SK-N-SH (cell line): ENCODE results near the gene TECPR1. TPM values are rescaled to one million over a fixed set of nuclear protein-coding genes. Genes with fewer than 3 reads are reported as not detected.

Experiments
- CTCF ChIA-PET: fragments of 300-600, 350-600 bp; formaldehyde crosslinking; extraction: SDS; loops from one replicate; lab custom pipeline; 2021; lab: Yijun Ruan, JAX
- POLR2A ChIA-PET: fragments of 350-600 bp; sonication (Branson Sonifier 250); formaldehyde crosslinking; extraction: SDS; loops from one replicate; lab custom pipeline; 2020; ENCODE audit warnings: antibody characterized with exemption, inconsistent platforms; lab: Yijun Ruan, JAX
- DNase-seq: peaks from one replicate; pipeline ENCODE4 v3.0.0; 2012
- H2AFZ ChIP-seq: fragments of 200-600 bp; sonication (generic); 2 replicates; pipeline ENCODE4 v1.8.1; 2016; ENCODE audit warnings: antibody characterized with exemption, mild to moderate bottlenecking, low read depth
- H3F3A ChIP-seq: fragments of 200-600 bp; sonication (generic); replicated peaks from 2 replicates; pipeline ENCODE3; 2016; ENCODE audit warnings: antibody characterized with exemption, mild to moderate bottlenecking; ENCODE audit not compliant: insufficient read depth
- H3K27ac ChIP-seq, 2 experiments: fragments of 200-500 bp in 1 of 2; fragments of 200-600 bp in 1 of 2; sonication (Bioruptor generic) in 1 of 2; sonication (generic), shearing (Covaris generic) in 1 of 2; 2 replicates each; pipeline versions ENCODE4 v1.5.1 to v1.6.1; 2014 to 2016; ENCODE audit warnings: low read depth in 2 of 2, inconsistent platforms in 1 of 2, low read length in 1 of 2, mild to moderate bottlenecking in 1 of 2, mixed read lengths in 1 of 2
- H3K27me3 ChIP-seq: fragments of 200-600 bp; sonication (generic), shearing (Covaris generic); 2 replicates; pipeline ENCODE4 v1.6.1; 2016; ENCODE audit warnings: mixed run types; ENCODE audit not compliant: insufficient read depth
- H3K36me3 ChIP-seq, 2 experiments: fragments of 200-500 bp in 1 of 2; fragments of 200-600 bp in 1 of 2; sonication (Bioruptor generic) in 1 of 2; sonication (generic) in 1 of 2; replicated peaks in 1 of 2; 2 replicates each; pipeline versions ENCODE3 to v1.5.1; 2014 to 2016; ENCODE audit warnings: low read length in 1 of 2, mild to moderate bottlenecking in 1 of 2; ENCODE audit not compliant: insufficient read depth in 2 of 2, control insufficient read depth in 1 of 2
- H3K4me1 ChIP-seq, 2 experiments: fragments of 200-500 bp in 1 of 2; fragments of 200-600 bp in 1 of 2; sonication (Bioruptor generic) in 1 of 2; sonication (generic), shearing (Covaris generic) in 1 of 2; 2 replicates each; pipeline versions ENCODE4 v1.5.1 to v1.6.1; 2014 to 2016; ENCODE audit warnings: low read depth in 1 of 2, low read length in 1 of 2, mixed run types in 1 of 2; ENCODE audit not compliant: insufficient read depth in 2 of 2, control insufficient read depth in 1 of 2
- H3K4me2 ChIP-seq: fragments of 200-600 bp; sonication (generic), shearing (Covaris generic); 2 replicates; pipeline ENCODE4 v1.6.1; 2017; ENCODE audit warnings: mixed run types
- H3K4me3 ChIP-seq, 2 experiments: fragments of 200-500 bp in 1 of 2; fragments of 200-600 bp in 1 of 2; sonication (Bioruptor generic) in 1 of 2; sonication (generic), shearing (Covaris generic) in 1 of 2; 2 replicates each; pipeline versions ENCODE4 v1.5.1 to v1.8.1; 2014 to 2016; ENCODE audit warnings: low read depth in 2 of 2, inconsistent platforms in 1 of 2, low read length in 1 of 2, mild to moderate bottlenecking in 1 of 2, mixed read lengths in 1 of 2, moderate library complexity in 1 of 2
- H3K79me2 ChIP-seq: fragments of 200-600 bp; sonication (generic); 2 replicates; pipeline ENCODE4 v1.8.1; 2017; ENCODE audit warnings: mild to moderate bottlenecking; ENCODE audit not compliant: insufficient read depth
- H3K9ac ChIP-seq: fragments of 200-600 bp; sonication (generic); 2 replicates; pipeline ENCODE4 v1.6.1; 2017; ENCODE audit warnings: mixed run types
- H3K9me2 ChIP-seq: fragments of 200-600 bp; sonication (generic); 2 replicates; pipeline ENCODE4 v1.6.1; 2017; ENCODE audit warnings: mixed run types
- H3K9me3 ChIP-seq: fragments of 200-600 bp; sonication (generic); 2 replicates; pipeline ENCODE4 v1.6.1; 2017; ENCODE audit warnings: mixed run types, mild to moderate bottlenecking, moderate library complexity
- H4K20me1 ChIP-seq: fragments of 200-600 bp; sonication (generic); 2 replicates; pipeline ENCODE4 v1.6.1; 2017; ENCODE audit warnings: mild to moderate bottlenecking, mixed run types; ENCODE audit not compliant: insufficient read depth
- CTCF ChIP-seq: fragments of 200-600 bp; sonication (generic); IDR thresholded peaks from 2 replicates; pipeline ENCODE4 v1.6.1; 2017; ENCODE audit warnings: antibody characterized with exemption, mild to moderate bottlenecking, moderate library complexity
- ELF1 ChIP-seq: IDR thresholded peaks from 2 replicates; pipeline ENCODE4 v1.4.0; 2012
- EP300 ChIP-seq, 2 experiments: IDR thresholded peaks; 2 replicates each; pipeline versions ENCODE4 v1.4.0 to v1.6.1; 2012; ENCODE audit warnings: borderline replicate concordance in 1 of 2, low read depth in 1 of 2, low read length in 1 of 2
- FOXJ3 ChIP-seq: sonication (generic); formaldehyde crosslinking; IDR thresholded peaks from 2 replicates; pipeline ENCODE4 v1.5.1; 2020; ENCODE audit warnings: mild to moderate bottlenecking, missing genetic modification reagents
- GABPA ChIP-seq: IDR thresholded peaks from 2 replicates; pipeline ENCODE4 v1.4.0; 2012; ENCODE audit warnings: low read depth, mild to moderate bottlenecking
- IRF3 ChIP-seq: fragments of 150-350 bp; IDR thresholded peaks from 2 replicates; pipeline ENCODE4 v1.6.1; 2016; ENCODE audit warnings: mild to moderate bottlenecking, low read depth, low read length
- MAX ChIP-seq: IDR thresholded peaks from 2 replicates; pipeline ENCODE4 v1.4.0; 2012; ENCODE audit warnings: low read depth
- MXI1 ChIP-seq: IDR thresholded peaks from 2 replicates; pipeline ENCODE4 v1.6.1; 2012; ENCODE audit warnings: mild to moderate bottlenecking, low read depth, low read length, improper control_type of control experiment
- NFIC ChIP-seq: IDR thresholded peaks from 2 replicates; pipeline ENCODE4 v1.4.0; 2012; ENCODE audit warnings: borderline replicate concordance
- NRF1 ChIP-seq: IDR thresholded peaks from 2 replicates; pipeline ENCODE4 v1.6.1; 2012; ENCODE audit warnings: low read depth, mild to moderate bottlenecking, low read length
- POLR2AphosphoS5 ChIP-seq: IDR thresholded peaks from 2 replicates; pipeline ENCODE4 v1.6.1; 2012; ENCODE audit warnings: low read depth, low read length
- RFX5 ChIP-seq: IDR thresholded peaks from 2 replicates; pipeline ENCODE4 v1.6.1; 2012; ENCODE audit warnings: mild to moderate bottlenecking, improper control_type of control experiment, low read length
- RXRA ChIP-seq: IDR thresholded peaks from 2 replicates; pipeline ENCODE4 v1.4.0; 2012; ENCODE audit warnings: low read depth, mild to moderate bottlenecking, borderline replicate concordance
- SIN3A ChIP-seq: IDR thresholded peaks from 2 replicates; pipeline ENCODE4 v1.6.1; 2012; ENCODE audit warnings: low read depth, mild to moderate bottlenecking, low read length, moderate library complexity, borderline replicate concordance
- TAF1 ChIP-seq: IDR thresholded peaks from 2 replicates; pipeline ENCODE4 v1.6.1; 2012; ENCODE audit warnings: low read depth, mild to moderate bottlenecking, low read length, moderate library complexity, borderline replicate concordance
- TCF12 ChIP-seq: IDR thresholded peaks from 2 replicates; pipeline ENCODE4 v1.4.0; 2012
- TEAD4 ChIP-seq: IDR thresholded peaks from 2 replicates; pipeline ENCODE4 v1.4.0; 2012; ENCODE audit warnings: mild to moderate bottlenecking, borderline replicate concordance; ENCODE audit not compliant: insufficient read depth
- USF1 ChIP-seq: IDR thresholded peaks from 2 replicates; pipeline ENCODE4 v1.4.0; 2012; ENCODE audit warnings: low read depth, borderline replicate concordance
- ZBTB33 ChIP-seq: IDR thresholded peaks from 2 replicates; pipeline ENCODE4 v1.4.0; 2012; ENCODE audit warnings: low read depth, borderline replicate concordance
- WGBS: methylation state at CpG from one replicate; pipeline ENCODE4 v1.1.6; 2017; ENCODE audit warnings: low lambda C conversion rate; 5-methylcytosine and 5-hydroxymethylcytosine counted together
- polyA plus RNA-seq, 3 experiments: library from polyadenylated mRNA; depleted of rRNA; stranded (reverse); fragments of >200 nt; gene quantifications; 2 replicates each; pipeline ENCODE4 v1.2.3, GENCODE V29; 2012

TECPR1 gene
- polyA plus RNA-seq, 1 of the 3 experiments (the other 2 are of a cell fraction): 6.8 TPM

- TF ChIP-seq CTCF: no peak
- TF ChIP-seq MXI1: no peak
- TF ChIP-seq NFIC: no peak
- no peak for TF ChIP-seq USF1
- no peak for TF ChIP-seq SIN3A
- no peak for TF ChIP-seq TEAD4
- no peak for TF ChIP-seq GABPA
Measured at GRCh38 chr7:98257701-98258100, 5.7 kb upstream of the TECPR1 start (continued).

- Histone ChIP-seq H3K9me3 (no peaks in the 10 kb centered on the region), H2AFZ (no peak overlapping the region), H4K20me1 (no peaks in the 10 kb centered on the region), H3K36me3 (peaks cover 13 to 30% of the 10 kb centered on the region in 2 experiments), H3K4me2 (no peak overlapping the region), H3K9me2 (no peaks in the 10 kb centered on the region), H3K79me2 (peaks cover 53% of the 10 kb centered on the region), H3K4me3 (no peak overlapping the region), H3K9ac (no peak overlapping the region), H3K4me1 (peaks cover 10 to 12% of the 10 kb centered on the region in 2 experiments; a peak in 2 of 4 replicates), H3K27me3 (no peaks in the 10 kb centered on the region), H3F3A (no peaks in the 10 kb centered on the region), H3K27ac (no peak overlapping the region)
- TF ChIP-seq ZBTB33 (no peak), NFIC (no peak), TEAD4 (no peak), TCF12 (no peak), RXRA (no peak), ELF1 (no peak), MXI1 (no peak), RFX5 (no peak), TAF1 (no peak), USF1 (no peak), POLR2AphosphoS5 (no peak), FOXJ3 (CRISPR knock-in tag) (no peak), EP300 (IDR thresholded peaks at IDR 0.05; ENCODE audit: borderline replicate concordance in 1 of 2, low read depth in 1 of 2, low read length in 1 of 2) (no peak), MAX (no peak), GABPA (no peak), IRF3 (no peak), NRF1 (no peak)
- WGBS: 90% methylated on average over 7 of the region's 7 CpGs
- no peak for DNase-seq
- CTCF ChIA-PET: interaction anchor here (2.4 kb wide), 1 partner anchor 11 kb away, joined by 6 read pairs; no protein-coding TSS in a partner anchor
- POLR2A ChIA-PET: no interaction called here
Measured at GRCh38 chr7:98256431-98256830, 4.4 kb upstream of the TECPR1 start.
